ENCODE measurements around the gene TMEM147. TPM values are rescaled to one million over a fixed set of nuclear protein-coding genes. Genes with fewer than 3 reads are reported as not detected.

Gene TMEM147
- total and polyA plus RNA-seq, 2 of the 13 experiments (the other 11 are each of a cell fraction or from before 2014, with no cell fraction given): 141 to 176 TPM

- Histone ChIP-seq H2AFZ (ENCODE audit: low read length) (no peak overlapping the region), H3K79me2 (ENCODE audit: insufficient read depth, low read length) (no peaks in the 10 kb centered on the region), H3K4me3 (replicated peaks in 1 of 3; ENCODE audit: insufficient read depth in 1 of 3, low read depth in 2 of 3, low read length in 3 of 3) (peak overlapping the region in 2 of 3 experiments; percentile 36 to 56; a peak in 2 of 6 replicates), H3K27me3 (ENCODE audit: control insufficient read depth in 1 of 2, insufficient read depth in 2 of 2, low read length in 2 of 2) (peaks cover 1 to 48% of the 10 kb centered on the region in 2 experiments; a peak in 3 of 5 replicates), H3K27ac (ENCODE audit: extremely low read length, insufficient read depth, low read length) (no peak overlapping the region), H3K36me3 (replicated peaks in 1 of 2; ENCODE audit: control insufficient read depth in 1 of 2, insufficient read depth in 2 of 2, low read length in 2 of 2) (no peaks in the 10 kb centered on the region), H3K9me3 (ENCODE audit: low read length) (no peaks in the 10 kb centered on the region), H4K20me1 (ENCODE audit: insufficient read depth, low read length) (no peaks in the 10 kb centered on the region), H3K4me1 (ENCODE audit: insufficient read depth, low read length) (peaks cover 37% of the 10 kb centered on the region), H3K9ac (ENCODE audit: insufficient read depth, low read depth, low read length) (no peak overlapping the region), H3K4me2 (ENCODE audit: low read depth, low read length) (peak overlapping the region; percentile 56)
- intact Hi-C loops (cut with micrococcal nuclease; ENCODE audit: unreplicated experiment) (loop anchor here (5.0 to 10.0 kb wide), 3 partner anchors 35 to 88 kb away; partner anchors contain the start of genes COX6B1, ETV2 and HAUS5), in situ Hi-C loops (cut with HindIII; ENCODE audit: extremely low pct_ligation_motif_present, low pct_unique_long_range_greater_than_20kb) (loop anchor here (5.0 kb wide), 1 partner anchor 35 kb away; no protein-coding TSS in a partner anchor)
- CTCF ChIA-PET (ENCODE audit: low intra/inter-chr PET ratio, low total read pairs): interaction anchor here (1.8 to 2.0 kb wide), 2 partner anchors 137 to 160 kb away, joined by 4 to 9 read pairs; partner anchors contain the start of gene KMT2B
- no TSS peak for BruUV-seq (replicated peaks)
- DNase-seq (ENCODE audit: low spot score) (no peak), FAIRE-seq (no peak), ATAC-seq (no peak)
- no peak for TF ChIP-seq MEF2D (CRISPR knock-in tag; IDR thresholded peaks at IDR 0.05)
- TF ChIP-seq ZMYM3 (CRISPR knock-in tag; IDR thresholded peaks at IDR 0.05): peak; percentile 6; the same call in 1 of the 2 replicates
- TF ChIP-seq ZNF768 (CRISPR knock-in tag; IDR thresholded peaks at IDR 0.05): peak; percentile 56; the same call in 1 of the 2 replicates
- TF ChIP-seq NFIB (CRISPR knock-in tag; IDR thresholded peaks at IDR 0.05; ENCODE audit: borderline replicate concordance): no peak
- peak; percentile 42 for TF ChIP-seq ZNF883 (CRISPR knock-in tag; IDR thresholded peaks at IDR 0.05; ENCODE audit: not compliant biosample characterization)
- 0 out of 2 replicates have a peak, but pooled peaks have one; percentile 16 for TF ChIP-seq BORCS8-MEF2B (CRISPR knock-in tag; IDR thresholded peaks at IDR 0.05)
- POLR2A ChIA-PET: interaction anchor here (0.8 to 1.4 kb wide), 9 partner anchors 9 to 145 kb away, joined by 3 to 6 read pairs (median 4); partner anchors contain the start of gene COX6B1
- WGBS (ENCODE audit: low lambda C conversion rate): 73% methylated on average over 16 of the region's 16 CpGs
These were observed 11.6 kb downstream of the TMEM147 start for GRCh38 chr19:35556846-35557538.

All from HepG2 (cell line).